Spinal cord (tissue), 10 donors: ENCODE data around the gene CCDC198. TPM values are rescaled to one million over a fixed set of nuclear protein-coding genes. Genes with fewer than 3 reads are reported as not detected.

Experiments
- DNase-seq, 6 donors: peaks; one replicate each; pipeline versions ENCODE4 v3.0.0 to v3.0.0-alpha.2; 2013 to 2015; ENCODE audit warnings: low spot score in 6 of 6, low read depth in 4 of 6
- H3K27ac ChIP-seq: one replicate; pipeline ENCODE4 v1.5.1; 2013; ENCODE audit warnings: low read depth, low read length, control low read depth
- H3K27me3 ChIP-seq: one replicate; pipeline ENCODE4 v1.6.1; 2013; ENCODE audit warnings: low read length; ENCODE audit not compliant: control insufficient read depth, insufficient read depth
- H3K36me3 ChIP-seq: one replicate; pipeline ENCODE4 v1.6.1; 2013; ENCODE audit warnings: low read length; ENCODE audit not compliant: control insufficient read depth, insufficient read depth
- H3K4me1 ChIP-seq: one replicate; pipeline ENCODE4 v1.6.1; 2013; ENCODE audit warnings: low read length; ENCODE audit not compliant: control insufficient read depth, insufficient read depth
- H3K4me3 ChIP-seq: one replicate; pipeline ENCODE4 v1.5.1; 2013; ENCODE audit warnings: low read depth, low read length, control low read depth
- H3K9me3 ChIP-seq: one replicate; pipeline ENCODE4 v1.6.1; 2013; ENCODE audit warnings: low read length; ENCODE audit not compliant: control insufficient read depth, insufficient read depth
- WGBS: methylation state at CpG from one replicate; pipeline ENCODE4 v1.1.5; 2013; ENCODE audit warnings: missing lambda C conversion rate; ENCODE audit not compliant: insufficient coverage; 5-methylcytosine and 5-hydroxymethylcytosine counted together
- polyA plus RNA-seq, 2 donors: library from polyadenylated mRNA; unstranded; fragments of 120-200 nt; gene quantifications; one replicate each; pipeline ENCODE4 v1.2.1, GENCODE V29; 2013; ENCODE audit not compliant: insufficient read length in 2 of 2
- total RNA-seq, 2 donors: library from RNA; depleted of rRNA in 1 of 2; stranded (reverse); fragments of 120-200 nt in 1 of 2; fragments of >200 nt in 1 of 2; gene quantifications; one replicate each; pipeline versions ENCODE4 v1.2.3 to v1.2.4, GENCODE V29; 2013 to 2014
- donor health status: healthy.

Gene CCDC198
- total and polyA plus RNA-seq, 4 donors = 2.1 to 12.1 (median 9.0) TPM

DNA sequence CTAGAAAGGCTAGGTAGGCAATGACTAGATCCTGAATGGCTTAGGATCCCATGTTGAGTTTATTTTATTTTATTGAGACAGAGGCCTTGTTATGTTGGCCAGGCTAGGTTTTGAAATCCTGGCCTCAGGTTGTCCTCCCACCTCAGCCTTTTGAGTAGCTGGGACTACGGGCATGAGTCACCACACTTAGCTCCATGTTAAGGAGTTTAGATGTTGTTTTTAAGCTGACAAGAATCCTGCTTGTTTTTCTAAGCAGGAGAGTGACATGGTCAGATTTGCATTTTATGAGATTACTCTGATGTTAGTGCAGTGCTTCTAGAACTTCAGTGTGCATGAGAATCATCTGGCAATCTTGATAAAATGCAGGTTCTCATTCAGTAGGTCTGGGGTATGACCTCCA is 14.5 kb downstream of the CCDC198 start:
- no peak overlapping the region for H3K4me3 ChIP-seq
- WGBS = 86% methylated on average over 1 of the region's 1 CpG

DNA sequence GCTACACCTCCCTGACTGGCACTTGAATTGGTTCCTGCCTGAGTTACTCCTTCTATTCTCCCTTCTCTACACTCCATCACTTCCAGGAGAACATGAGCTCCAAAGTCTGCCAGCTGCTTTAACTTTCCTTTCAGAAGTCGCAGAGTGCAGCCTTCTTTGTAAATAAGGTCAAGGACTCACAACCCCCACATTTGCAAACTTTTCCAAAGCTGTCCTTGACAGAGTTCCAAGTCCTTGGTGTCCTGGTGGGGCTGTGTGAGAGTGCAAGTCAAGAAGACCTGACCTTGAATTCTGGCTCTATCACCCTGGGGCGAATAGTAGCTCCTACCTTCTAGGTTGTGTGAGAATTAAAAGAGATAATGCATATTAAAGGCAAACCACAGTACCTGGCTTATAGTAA is 15.6 kb downstream of the CCDC198 start:
- H3K4me1 ChIP-seq = no peaks in the 10 kb centered on the region
- H3K36me3 ChIP-seq = no peaks in the 10 kb centered on the region
- no peaks in the 10 kb centered on the region for H3K27me3 ChIP-seq
- H3K4me3 ChIP-seq = no peak overlapping the region
- H3K9me3 ChIP-seq = no peaks in the 10 kb centered on the region
- H3K27ac ChIP-seq = no peak overlapping the region
- WGBS = no CpG with 5 or more reads among the region's 2 CpGs
- DNase-seq = no peak

More for the DNA sequence above, 14.5 kb downstream of the CCDC198 start:
- no peak for DNase-seq
- no peaks in the 10 kb centered on the region for H3K4me1 ChIP-seq
- no peak overlapping the region for H3K27ac ChIP-seq
- no peaks in the 10 kb centered on the region for H3K27me3 ChIP-seq
- H3K36me3 ChIP-seq = no peaks in the 10 kb centered on the region
- H3K9me3 ChIP-seq = no peaks in the 10 kb centered on the region

DNA sequence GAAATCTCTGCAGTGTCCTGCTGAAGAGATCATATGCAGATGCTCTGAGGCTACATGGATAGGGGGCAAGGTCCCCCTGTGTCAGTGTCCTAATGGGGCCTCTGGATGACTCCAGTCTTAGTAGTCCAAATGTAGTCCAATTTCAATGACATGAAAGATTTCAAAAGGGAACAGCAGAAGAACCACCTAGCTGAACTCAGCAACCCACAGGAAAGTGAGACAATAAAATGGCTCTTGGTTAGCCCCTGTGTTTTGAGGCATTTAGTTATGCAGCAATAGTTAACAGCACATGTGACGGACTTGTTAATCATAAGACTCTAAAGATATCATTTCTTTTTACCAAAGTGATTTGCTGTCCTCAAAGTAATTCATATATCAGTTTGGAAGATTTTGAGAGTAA is 22.7 kb downstream of the CCDC198 start:
- no peak overlapping the region for H3K4me3 ChIP-seq
- H3K36me3 ChIP-seq = no peaks in the 10 kb centered on the region
- no CpG with 5 or more reads among the region's 1 CpG for WGBS
- no peak for DNase-seq
- H3K9me3 ChIP-seq = no peaks in the 10 kb centered on the region
- H3K4me1 ChIP-seq = no peaks in the 10 kb centered on the region
- no peak overlapping the region for H3K27ac ChIP-seq
- no peaks in the 10 kb centered on the region for H3K27me3 ChIP-seq

DNA sequence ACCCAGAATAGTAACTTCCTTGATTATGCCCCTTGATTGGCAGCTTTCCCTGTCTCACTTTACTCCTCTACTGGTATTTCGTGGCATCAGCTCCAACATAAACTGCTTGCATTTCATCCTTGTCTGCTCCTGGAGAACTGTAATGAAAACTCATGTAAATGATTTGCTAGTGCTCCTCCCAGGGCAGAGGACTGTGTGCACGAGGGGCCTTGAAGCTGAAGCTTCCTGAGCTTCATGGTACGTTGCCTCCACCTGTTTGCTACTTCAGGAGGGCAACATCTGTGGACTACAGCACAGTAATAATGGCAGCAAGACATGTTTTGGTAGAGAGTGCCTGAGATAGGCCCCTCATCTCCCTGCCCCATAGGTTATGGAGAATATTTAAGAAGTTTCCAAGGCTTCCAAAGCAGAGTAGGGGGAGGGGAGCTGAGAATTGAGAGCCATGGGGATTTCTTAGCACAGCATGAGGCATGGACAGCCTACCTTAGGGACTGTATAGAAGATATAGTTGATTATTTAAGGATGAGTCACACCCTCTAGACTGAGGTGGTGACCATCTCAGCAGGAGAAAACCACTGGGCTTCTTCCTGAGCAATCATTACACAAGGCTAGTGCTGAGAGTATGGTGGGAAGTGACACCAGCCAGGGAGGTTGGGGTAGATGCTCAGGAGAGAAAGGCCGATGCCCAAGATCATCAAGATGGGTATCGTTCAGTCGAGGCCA is 29.5 kb downstream of the CCDC198 start:
- Histone ChIP-seq H3K9me3 (no peaks in the 10 kb centered on the region), H3K36me3 (no peaks in the 10 kb centered on the region), H3K4me1 (no peaks in the 10 kb centered on the region), H3K4me3 (no peak overlapping the region), H3K27me3 (no peaks in the 10 kb centered on the region), H3K27ac (no peak overlapping the region)
- WGBS = 68% methylated on average over 2 of the region's 6 CpGs
- DNase-seq = no peak

DNA sequence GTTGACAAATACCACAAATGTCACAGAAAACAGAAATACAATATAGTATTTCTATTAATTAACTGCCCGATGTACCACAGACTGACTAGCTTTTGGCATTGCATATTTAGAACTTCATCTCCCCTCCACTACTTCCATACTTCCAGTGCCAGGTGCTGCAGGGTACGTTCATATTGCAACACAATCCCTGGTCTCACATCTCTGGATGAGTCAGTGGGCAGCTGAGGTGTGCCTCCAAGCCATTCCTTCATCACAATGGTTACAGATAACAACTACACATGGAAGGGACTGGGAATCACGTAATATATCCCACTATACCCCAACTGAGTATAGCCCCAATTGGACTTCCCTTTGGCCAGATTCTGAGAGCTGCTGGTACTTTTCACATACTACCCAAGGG is 31.1 kb downstream of the CCDC198 start:
- no peaks in the 10 kb centered on the region for H3K9me3 ChIP-seq
- no peaks in the 10 kb centered on the region for H3K36me3 ChIP-seq
- DNase-seq = no peak
- no peaks in the 10 kb centered on the region for H3K27me3 ChIP-seq
- H3K4me3 ChIP-seq = no peak overlapping the region
- no peak overlapping the region for H3K27ac ChIP-seq
- 89% methylated on average over 2 of the region's 3 CpGs for WGBS
- no peaks in the 10 kb centered on the region for H3K4me1 ChIP-seq

DNA sequence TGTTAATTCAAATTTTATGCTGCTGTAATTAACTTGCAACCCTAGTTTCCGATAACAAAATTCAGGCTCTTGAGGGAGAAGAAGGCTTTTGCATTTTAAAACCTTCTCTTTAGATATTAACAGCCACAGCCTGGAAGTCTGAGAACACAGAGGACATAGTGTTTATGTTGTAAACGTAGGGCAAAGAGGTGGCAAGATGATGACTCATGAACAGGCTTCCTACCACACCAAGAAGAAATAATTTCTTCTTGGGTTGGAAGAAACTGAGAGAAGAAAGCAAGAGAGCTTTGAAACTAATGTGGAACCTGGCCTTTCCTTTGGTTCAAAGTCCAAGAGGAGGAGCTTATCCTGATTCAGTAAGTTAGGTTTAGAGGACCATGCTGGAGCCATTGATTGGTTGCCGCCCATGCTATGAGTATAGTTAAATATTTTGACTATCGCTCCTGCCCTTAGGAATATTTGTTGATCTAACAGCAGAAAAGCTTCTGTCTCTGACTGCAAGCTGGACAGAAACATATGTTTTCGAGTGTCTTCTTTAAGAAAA is 31.8 kb downstream of the CCDC198 start:
- Histone ChIP-seq H3K9me3 (no peaks in the 10 kb centered on the region), H3K27me3 (no peaks in the 10 kb centered on the region), H3K4me1 (no peaks in the 10 kb centered on the region), H3K36me3 (no peaks in the 10 kb centered on the region), H3K4me3 (no peak overlapping the region), H3K27ac (no peak overlapping the region)
- no peak for DNase-seq
- 93% methylated on average over 3 of the region's 5 CpGs for WGBS

DNA sequence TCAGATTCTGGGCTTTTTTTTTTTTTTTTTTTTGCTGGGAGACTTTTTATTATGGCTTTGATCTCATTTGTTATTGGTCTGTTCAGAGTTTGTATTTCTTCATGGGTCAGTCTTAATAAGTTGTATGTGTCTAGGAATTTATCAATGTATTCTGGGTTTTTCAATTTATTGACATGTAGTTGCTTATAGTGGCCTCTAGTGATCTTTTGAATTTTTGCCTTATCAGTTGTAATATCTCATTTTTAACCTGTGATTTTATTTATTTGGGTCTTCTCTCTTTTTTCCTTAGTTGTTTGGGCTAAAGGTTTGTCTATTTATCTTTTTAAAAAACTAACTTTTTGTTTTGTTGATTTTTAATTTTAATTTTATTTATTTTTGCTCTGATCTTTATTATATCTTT is 57.7 kb downstream of the CCDC198 start:
- Histone ChIP-seq H3K4me3 (no peak overlapping the region), H3K27ac (no peak overlapping the region), H3K4me1 (no peaks in the 10 kb centered on the region), H3K36me3 (no peaks in the 10 kb centered on the region), H3K27me3 (no peaks in the 10 kb centered on the region), H3K9me3 (no peaks in the 10 kb centered on the region)
- no peak for DNase-seq

DNA sequence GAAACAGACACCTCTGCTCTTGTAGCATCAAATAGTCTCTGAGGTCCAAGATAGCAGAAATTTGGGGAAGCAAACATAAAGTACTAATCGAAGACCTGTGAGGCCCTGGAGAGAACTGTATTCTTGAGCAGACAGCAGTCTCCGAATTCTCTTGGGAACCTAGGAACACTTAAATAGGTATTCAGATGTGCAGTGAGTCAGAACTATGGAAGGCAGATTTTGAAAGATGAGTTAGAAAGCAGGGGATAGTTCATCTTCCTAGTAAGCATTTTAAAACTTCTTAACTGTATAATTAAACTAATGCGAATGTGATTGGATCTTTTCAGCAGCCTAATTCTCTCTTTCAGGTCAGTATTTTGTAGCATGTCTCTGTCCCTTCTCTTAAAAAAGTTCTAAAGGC is 72.7 kb downstream of the CCDC198 start:
- no peak overlapping the region for H3K27ac ChIP-seq
- H3K36me3 ChIP-seq = no peaks in the 10 kb centered on the region
- WGBS = 91% methylated on average over 2 of the region's 3 CpGs
- H3K27me3 ChIP-seq = no peaks in the 10 kb centered on the region
- no peaks in the 10 kb centered on the region for H3K4me1 ChIP-seq
- H3K9me3 ChIP-seq = no peaks in the 10 kb centered on the region
- no peak for DNase-seq
- no peak overlapping the region for H3K4me3 ChIP-seq

DNA sequence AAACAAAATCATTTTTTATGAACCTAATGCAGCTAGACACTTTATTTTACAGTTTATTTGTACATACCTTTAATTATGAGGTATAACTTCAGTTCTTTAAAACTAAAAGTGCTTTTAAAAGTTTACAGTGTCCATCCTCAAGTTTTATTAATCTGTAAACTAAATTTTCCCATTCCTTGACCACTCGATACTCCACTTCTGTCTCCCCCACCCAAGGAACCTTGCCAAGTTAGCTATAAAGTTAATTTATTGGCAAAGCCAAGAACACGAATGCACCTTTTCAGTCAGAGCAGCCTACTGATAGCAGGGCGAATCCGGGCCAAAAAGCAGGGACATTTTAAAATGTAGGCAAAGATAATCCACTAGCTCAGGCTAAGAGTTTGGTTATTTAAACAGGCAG is 73.6 kb downstream of the CCDC198 start:
- H3K27me3 ChIP-seq = no peaks in the 10 kb centered on the region
- H3K4me3 ChIP-seq = no peak overlapping the region
- no peaks in the 10 kb centered on the region for H3K36me3 ChIP-seq
- H3K27ac ChIP-seq = no peak overlapping the region
- DNase-seq = peak in 1 of 6 donors; percentile 4
- WGBS = no CpG with 5 or more reads among the region's 4 CpGs
- no peaks in the 10 kb centered on the region for H3K4me1 ChIP-seq
- no peaks in the 10 kb centered on the region for H3K9me3 ChIP-seq
